ENCODE data around the gene TMEM212. TPM values are rescaled to one million over a fixed set of nuclear protein-coding genes. Genes with fewer than 3 reads are reported as not detected.

Gene TMEM212
- polyA plus RNA-seq, 2 of the 4 experiments (the other 2 are of a cell fraction): not detected

DNA sequence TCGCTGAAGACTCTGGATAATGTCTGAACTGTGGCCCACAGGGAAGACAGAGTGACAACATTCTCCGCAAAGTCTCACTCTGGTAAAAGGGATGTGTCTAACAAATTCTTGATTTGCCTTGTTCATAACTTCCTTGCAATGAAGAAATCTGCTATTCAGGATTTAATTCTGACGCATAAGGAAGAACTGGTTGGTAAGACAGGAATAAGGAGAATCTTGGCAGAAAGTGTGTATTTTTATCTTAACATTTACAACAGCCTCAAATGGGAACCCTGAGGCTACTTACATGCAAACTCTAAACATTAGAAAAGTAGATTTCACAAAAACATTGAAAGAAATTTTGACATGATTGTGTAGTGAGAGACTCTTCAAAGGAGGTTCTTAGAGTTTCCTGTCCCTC is 22.1 kb upstream of the TMEM212 start:
- FAIRE-seq (no peak), DNase-seq (ENCODE audit: low read depth in 1 of 2, low spot score in 1 of 2) (no peak), ATAC-seq (no peak)
- ChIA-PET CTCF (no interaction called here), POLR2A (no interaction called here)
- Histone ChIP-seq H3K4me3 (no peak overlapping the region), H3K4me1 (peaks cover 50% of the 10 kb centered on the region), H3K9me3 (no peaks in the 10 kb centered on the region), H3K27ac (peak overlapping the region in 1 of 2 experiments; percentile 39; a peak in 2 of 6 replicates), H3K4me2 (no peak overlapping the region)
- no peak for TF ChIP-seq KDM1A (IDR thresholded peaks at IDR 0.05; ENCODE audit: low read depth)
- no peak for TF ChIP-seq SREBF2 (IDR thresholded peaks at IDR 0.05)
- no peak for TF ChIP-seq RARB (CRISPR knock-in tag; IDR thresholded peaks at IDR 0.05)
- no peak for TF ChIP-seq CBX2 (IDR thresholded peaks at IDR 0.05; ENCODE audit: borderline replicate concordance, low read depth)
- TF ChIP-seq, protein P1, sequence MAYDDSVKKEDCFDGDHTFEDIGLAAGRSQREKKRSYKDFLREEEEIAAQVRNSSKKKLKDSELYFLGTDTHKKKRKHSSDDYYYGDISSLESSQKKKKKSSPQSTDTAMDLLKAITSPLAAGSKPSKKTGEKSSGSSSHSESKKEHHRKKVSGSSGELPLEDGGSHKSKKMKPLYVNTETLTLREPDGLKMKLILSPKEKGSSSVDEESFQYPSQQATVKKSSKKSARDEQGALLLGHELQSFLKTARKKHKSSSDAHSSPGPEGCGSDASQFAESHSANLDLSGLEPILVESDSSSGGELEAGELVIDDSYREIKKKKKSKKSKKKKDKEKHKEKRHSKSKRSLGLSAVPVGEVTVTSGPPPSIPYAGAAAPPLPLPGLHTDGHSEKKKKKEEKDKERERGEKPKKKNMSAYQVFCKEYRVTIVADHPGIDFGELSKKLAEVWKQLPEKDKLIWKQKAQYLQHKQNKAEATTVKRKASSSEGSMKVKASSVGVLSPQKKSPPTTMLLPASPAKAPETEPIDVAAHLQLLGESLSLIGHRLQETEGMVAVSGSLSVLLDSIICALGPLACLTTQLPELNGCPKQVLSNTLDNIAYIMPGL (CRISPR knock-in tag; IDR thresholded peaks at IDR 0.05; ENCODE audit: borderline replicate concordance): no peak
- TF ChIP-seq BHLHE40 (IDR thresholded peaks at IDR 0.05; ENCODE audit: low read depth, low read length): no peak
- TF ChIP-seq, protein P2, sequence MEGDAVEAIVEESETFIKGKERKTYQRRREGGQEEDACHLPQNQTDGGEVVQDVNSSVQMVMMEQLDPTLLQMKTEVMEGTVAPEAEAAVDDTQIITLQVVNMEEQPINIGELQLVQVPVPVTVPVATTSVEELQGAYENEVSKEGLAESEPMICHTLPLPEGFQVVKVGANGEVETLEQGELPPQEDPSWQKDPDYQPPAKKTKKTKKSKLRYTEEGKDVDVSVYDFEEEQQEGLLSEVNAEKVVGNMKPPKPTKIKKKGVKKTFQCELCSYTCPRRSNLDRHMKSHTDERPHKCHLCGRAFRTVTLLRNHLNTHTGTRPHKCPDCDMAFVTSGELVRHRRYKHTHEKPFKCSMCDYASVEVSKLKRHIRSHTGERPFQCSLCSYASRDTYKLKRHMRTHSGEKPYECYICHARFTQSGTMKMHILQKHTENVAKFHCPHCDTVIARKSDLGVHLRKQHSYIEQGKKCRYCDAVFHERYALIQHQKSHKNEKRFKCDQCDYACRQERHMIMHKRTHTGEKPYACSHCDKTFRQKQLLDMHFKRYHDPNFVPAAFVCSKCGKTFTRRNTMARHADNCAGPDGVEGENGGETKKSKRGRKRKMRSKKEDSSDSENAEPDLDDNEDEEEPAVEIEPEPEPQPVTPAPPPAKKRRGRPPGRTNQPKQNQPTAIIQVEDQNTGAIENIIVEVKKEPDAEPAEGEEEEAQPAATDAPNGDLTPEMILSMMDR (IDR thresholded peaks at IDR 0.05): no peak
- no peak for TF ChIP-seq SMC3 (IDR thresholded peaks at IDR 0.05)
- WGBS (ENCODE audit: missing lambda C conversion rate): 91% methylated on average over 3 of the region's 3 CpGs

DNA sequence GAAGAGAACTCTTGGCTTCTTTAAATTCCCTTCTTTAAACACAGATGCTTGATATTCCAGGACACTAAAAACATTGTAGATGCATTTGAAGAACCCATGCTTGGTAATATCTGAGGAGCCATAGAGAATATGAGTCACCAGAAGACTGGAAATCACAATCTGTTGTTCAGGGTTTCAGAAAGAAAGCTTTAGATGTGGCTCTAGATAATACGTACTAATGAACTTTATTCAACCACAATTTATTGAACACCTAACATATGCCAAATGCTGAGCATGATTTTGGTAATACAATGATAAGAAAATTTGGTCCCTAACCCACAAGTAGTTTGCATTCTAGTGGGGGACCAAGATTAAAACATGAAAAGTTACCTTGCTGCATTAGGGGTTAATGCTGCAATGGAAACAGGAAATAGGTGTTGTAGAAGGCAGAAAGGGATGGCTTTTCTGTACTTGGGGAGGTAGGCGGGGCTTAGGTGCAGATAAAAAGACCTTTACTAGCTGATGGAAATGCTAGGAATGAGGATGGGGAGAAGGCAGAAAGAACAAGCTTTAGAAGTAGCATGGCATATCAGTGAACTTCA is 21.3 kb upstream of the TMEM212 start:
- CTCF ChIA-PET: interaction anchor here (1.3 kb wide), 1 partner anchor 13 kb away, joined by 5 read pairs; no protein-coding TSS in a partner anchor

More for the DNA sequence above, 21.3 kb upstream of the TMEM212 start:
- ATAC-seq: no peak
- Histone ChIP-seq H3K4me2 (peak overlapping the region; percentile 30; the same call in 1 of the 3 replicates), H3K4me1 (peaks cover 48% of the 10 kb centered on the region), H3K27ac (peak overlapping the region; percentile 29 to 61; a peak in 5 of 6 replicates), H3K4me3 (no peak overlapping the region), H3K9me3 (no peaks in the 10 kb centered on the region)
- no peak for DNase-seq (ENCODE audit: low read depth in 1 of 2, low spot score in 1 of 2)
- WGBS (ENCODE audit: missing lambda C conversion rate): 96% methylated on average over 2 of the region's 2 CpGs
- FAIRE-seq: no peak
- no peak for TF ChIP-seq CHD2 (IDR thresholded peaks at IDR 0.05; ENCODE audit: low read length, partially characterized antibody)
- TF ChIP-seq JUNB (IDR thresholded peaks at IDR 0.05): no peak
- no peak for TF ChIP-seq EHMT2 (IDR thresholded peaks at IDR 0.05; ENCODE audit: low read depth)
- TF ChIP-seq TP53 (CRISPR knock-in tag; IDR thresholded peaks at IDR 0.05): no peak
- TF ChIP-seq BHLHE40 (IDR thresholded peaks at IDR 0.05; ENCODE audit: low read depth, low read length): no peak
- TF ChIP-seq ZFP36 (IDR thresholded peaks at IDR 0.05; ENCODE audit: borderline replicate concordance, partially characterized antibody): no peak
- no peak for TF ChIP-seq CBX2 (IDR thresholded peaks at IDR 0.05; ENCODE audit: borderline replicate concordance, low read depth)
- no peak for TF ChIP-seq MAFK (IDR thresholded peaks at IDR 0.05; ENCODE audit: partially characterized antibody)
- no peak for TF ChIP-seq FOSB (CRISPR knock-in tag; IDR thresholded peaks at IDR 0.05)
- TF ChIP-seq, protein P1 (CRISPR knock-in tag; IDR thresholded peaks at IDR 0.05; ENCODE audit: borderline replicate concordance): no peak
- TF ChIP-seq, protein P3, sequence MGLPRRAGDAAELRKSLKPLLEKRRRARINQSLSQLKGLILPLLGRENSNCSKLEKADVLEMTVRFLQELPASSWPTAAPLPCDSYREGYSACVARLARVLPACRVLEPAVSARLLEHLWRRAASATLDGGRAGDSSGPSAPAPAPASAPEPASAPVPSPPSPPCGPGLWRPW (IDR thresholded peaks at IDR 0.05): no peak
- TF ChIP-seq NFE2L2 (conservative IDR thresholded peaks at IDR 0.05; ENCODE audit: low read length): no peak
- TF ChIP-seq ZC3H11A (IDR thresholded peaks at IDR 0.05): no peak
- TF ChIP-seq, protein P2 (IDR thresholded peaks at IDR 0.05): no peak
- no peak for TF ChIP-seq SREBF2 (IDR thresholded peaks at IDR 0.05)
- no peak for TF ChIP-seq MYC (IDR thresholded peaks at IDR 0.05; ENCODE audit: borderline replicate concordance, low read length)
- TF ChIP-seq TFCP2L1 (CRISPR knock-in tag; IDR thresholded peaks at IDR 0.05): no peak
- TF ChIP-seq HEYL (CRISPR knock-in tag; IDR thresholded peaks at IDR 0.05): no peak
- POLR2A ChIA-PET: no interaction called here

Data from A549 (cell line).